LNCaP clone FGC (cell line): Measurements from ENCODE around the gene CASR.

Source experiments
- DNase-seq: peaks from one replicate; pipeline ENCODE4 v3.0.0-alpha.2; 2011; ENCODE audit warnings: low read depth
- H3K4me3 ChIP-seq: 2 replicates; pipeline ENCODE4 v1.5.1; 2011; ENCODE audit warnings: mild to moderate bottlenecking, low read depth, low read length, control low read depth
- CTCF ChIP-seq: IDR thresholded peaks from 2 replicates; pipeline ENCODE4 v1.5.1; 2012; ENCODE audit warnings: mild to moderate bottlenecking; ENCODE audit not compliant: control insufficient read depth, insufficient read depth; ENCODE audit errors: extremely low read depth

Gene CASR

DNA sequence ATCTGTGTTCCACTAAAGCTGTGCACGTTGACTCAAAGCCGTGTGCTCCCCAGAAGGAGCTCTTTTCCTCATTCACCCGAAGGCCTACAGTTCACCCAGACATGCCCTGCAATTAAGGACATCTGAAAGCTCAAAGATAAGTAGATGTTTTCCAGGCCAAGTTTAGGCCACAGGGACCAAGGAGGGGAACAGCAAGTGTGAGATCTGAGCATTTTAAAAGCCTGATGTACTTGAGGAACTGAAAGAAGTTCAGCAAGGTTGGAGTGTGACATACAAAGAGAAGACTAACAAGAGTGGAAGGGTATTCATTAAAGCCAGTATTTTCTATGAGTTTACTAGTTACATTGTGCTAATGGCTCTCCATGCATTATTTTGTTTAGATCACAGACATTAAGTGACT, 68.0 kb downstream of the CASR start:
- no peak for TF ChIP-seq CTCF
- DNase-seq = no peak

GRCh38 chr3:122253581-122253980, 70.1 kb downstream of the CASR start:
- no peak for DNase-seq
- H3K4me3 ChIP-seq = no peak overlapping the region
- no peak for TF ChIP-seq CTCF

More for the DNA sequence above, 68.0 kb downstream of the CASR start:
- no peak overlapping the region for H3K4me3 ChIP-seq

GRCh38 chr3:122255757-122256439, 72.4 kb downstream of the CASR start:
- no peak for DNase-seq
- no peak overlapping the region for H3K4me3 ChIP-seq

GRCh38 chr3:122257644-122258364, 74.3 kb downstream of the CASR start:
- no peak for TF ChIP-seq CTCF
- no peak for DNase-seq
- no peak overlapping the region for H3K4me3 ChIP-seq

More at GRCh38 chr3:122255757-122256439, 72.4 kb downstream of the CASR start:
- no peak for TF ChIP-seq CTCF

GRCh38 chr3:122258757-122259371, 75.4 kb downstream of the CASR start:
- peak; percentile 91 for TF ChIP-seq CTCF
- DNase-seq = peak; percentile 42
- no peak overlapping the region for H3K4me3 ChIP-seq

DNA sequence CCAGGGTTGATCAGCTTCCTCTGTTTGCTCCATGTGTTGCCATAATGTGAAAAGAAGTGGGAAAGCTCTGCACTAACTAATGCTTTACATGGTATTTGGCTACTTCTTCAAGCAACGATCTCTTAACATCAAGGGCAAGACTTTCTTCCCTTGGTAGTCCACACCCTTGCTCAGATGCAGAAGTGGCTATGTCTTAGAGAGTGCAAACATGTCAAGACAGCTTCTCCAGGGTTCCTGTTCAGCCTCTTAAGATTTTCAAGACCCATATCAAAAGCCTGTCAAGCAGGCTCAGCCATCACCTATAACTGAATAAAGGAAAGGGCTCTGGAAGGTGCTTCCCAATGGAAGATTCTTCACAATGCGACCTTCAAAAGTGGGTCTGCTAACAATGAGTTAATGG, 76.7 kb downstream of the CASR start:
- no peak overlapping the region for H3K4me3 ChIP-seq
- no peak for DNase-seq
- TF ChIP-seq CTCF = no peak
